ENCODE data around the gene DDX1.
"Not testable (repeated sequence)": the region's sequence is repeated elsewhere in the genome, so short reads cannot be mapped to it uniquely, and the experiment has no call there.

Gene DDX1

GRCh38 chr2:15610430-15610952 lies 18.8 kb downstream of the DDX1 start:
- no peaks in the 10 kb centered on the region for H3K9me2 ChIP-seq (replicated peaks; ENCODE audit: low read depth, low read length)

GRCh38 chr2:15612101-15612500 lies 20.4 kb downstream of the DDX1 start:
- not testable (repeated sequence) for H3K9ac ChIP-seq (ENCODE audit: low read depth, low read length, poor library complexity, severe bottlenecking); H3K4me1 ChIP-seq (ENCODE audit: insufficient read depth, low read length, poor library complexity, severe bottlenecking); H3K4me3 ChIP-seq (ENCODE audit: low read length, poor library complexity, severe bottlenecking); H2AFZ ChIP-seq (ENCODE audit: low read length); H3K27me3 ChIP-seq (ENCODE audit: insufficient read depth, low read length, poor library complexity, severe bottlenecking); H3K9me2 ChIP-seq (replicated peaks; ENCODE audit: low read depth, low read length); H3F3A ChIP-seq (ENCODE audit: low read depth); H3K4me2 ChIP-seq (ENCODE audit: low read depth, low read length, poor library complexity, severe bottlenecking); H3K79me2 ChIP-seq (ENCODE audit: insufficient read depth, low read length); H4K20me1 ChIP-seq (ENCODE audit: insufficient read depth, low read length, poor library complexity, severe bottlenecking); H3K9me3 ChIP-seq (ENCODE audit: insufficient read depth, low read depth, low read length)
- H3K36me3 ChIP-seq (ENCODE audit: insufficient read depth, low read length), result peaks cover 32% of the 10 kb centered on the region

More at GRCh38 chr2:15610430-15610952, 18.8 kb downstream of the DDX1 start:
- Histone ChIP-seq H3K36me3 (ENCODE audit: insufficient read depth, low read length) (peaks cover 48% of the 10 kb centered on the region), H3K9ac (ENCODE audit: low read depth, low read length, poor library complexity, severe bottlenecking) (no peak overlapping the region), H3K4me3 (ENCODE audit: low read length, poor library complexity, severe bottlenecking) (no peak overlapping the region), H4K20me1 (ENCODE audit: insufficient read depth, low read length, poor library complexity, severe bottlenecking) (no peaks in the 10 kb centered on the region), H3K27me3 (ENCODE audit: insufficient read depth, low read length, poor library complexity, severe bottlenecking) (no peaks in the 10 kb centered on the region), H2AFZ (ENCODE audit: low read length) (no peak overlapping the region), H3F3A (ENCODE audit: low read depth) (peaks cover 3% of the 10 kb centered on the region; the same call in 1 of the 2 replicates), H3K4me2 (ENCODE audit: low read depth, low read length, poor library complexity, severe bottlenecking) (no peak overlapping the region), H3K4me1 (ENCODE audit: insufficient read depth, low read length, poor library complexity, severe bottlenecking) (no peaks in the 10 kb centered on the region), H3K9me3 (ENCODE audit: insufficient read depth, low read depth, low read length) (no peaks in the 10 kb centered on the region), H3K79me2 (ENCODE audit: insufficient read depth, low read length) (no peaks in the 10 kb centered on the region)
- TF ChIP-seq EZH2phosphoT487 (IDR thresholded peaks at IDR 0.05; ENCODE audit: borderline replicate concordance), result no peak
- TF ChIP-seq, protein P1, sequence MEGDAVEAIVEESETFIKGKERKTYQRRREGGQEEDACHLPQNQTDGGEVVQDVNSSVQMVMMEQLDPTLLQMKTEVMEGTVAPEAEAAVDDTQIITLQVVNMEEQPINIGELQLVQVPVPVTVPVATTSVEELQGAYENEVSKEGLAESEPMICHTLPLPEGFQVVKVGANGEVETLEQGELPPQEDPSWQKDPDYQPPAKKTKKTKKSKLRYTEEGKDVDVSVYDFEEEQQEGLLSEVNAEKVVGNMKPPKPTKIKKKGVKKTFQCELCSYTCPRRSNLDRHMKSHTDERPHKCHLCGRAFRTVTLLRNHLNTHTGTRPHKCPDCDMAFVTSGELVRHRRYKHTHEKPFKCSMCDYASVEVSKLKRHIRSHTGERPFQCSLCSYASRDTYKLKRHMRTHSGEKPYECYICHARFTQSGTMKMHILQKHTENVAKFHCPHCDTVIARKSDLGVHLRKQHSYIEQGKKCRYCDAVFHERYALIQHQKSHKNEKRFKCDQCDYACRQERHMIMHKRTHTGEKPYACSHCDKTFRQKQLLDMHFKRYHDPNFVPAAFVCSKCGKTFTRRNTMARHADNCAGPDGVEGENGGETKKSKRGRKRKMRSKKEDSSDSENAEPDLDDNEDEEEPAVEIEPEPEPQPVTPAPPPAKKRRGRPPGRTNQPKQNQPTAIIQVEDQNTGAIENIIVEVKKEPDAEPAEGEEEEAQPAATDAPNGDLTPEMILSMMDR (conservative IDR thresholded peaks at IDR 0.05; ENCODE audit: low read length), result no peak

GRCh38 chr2:15613736-15614429 lies 22.2 kb downstream of the DDX1 start:
- Histone ChIP-seq H3K79me2 (ENCODE audit: insufficient read depth, low read length) (no peaks in the 10 kb centered on the region), H3K9me2 (replicated peaks; ENCODE audit: low read depth, low read length) (no peaks in the 10 kb centered on the region), H3K27me3 (ENCODE audit: insufficient read depth, low read length, poor library complexity, severe bottlenecking) (no peaks in the 10 kb centered on the region), H4K20me1 (ENCODE audit: insufficient read depth, low read length, poor library complexity, severe bottlenecking) (no peaks in the 10 kb centered on the region), H3K36me3 (ENCODE audit: insufficient read depth, low read length) (peaks cover 28% of the 10 kb centered on the region; the same call in 1 of the 2 replicates), H2AFZ (ENCODE audit: low read length) (no peak overlapping the region), H3K4me1 (ENCODE audit: insufficient read depth, low read length, poor library complexity, severe bottlenecking) (no peaks in the 10 kb centered on the region), H3K4me3 (ENCODE audit: low read length, poor library complexity, severe bottlenecking) (no peak overlapping the region), H3K9me3 (ENCODE audit: insufficient read depth, low read depth, low read length) (no peaks in the 10 kb centered on the region), H3F3A (ENCODE audit: low read depth) (peaks cover 3% of the 10 kb centered on the region; the same call in 1 of the 2 replicates), H3K4me2 (ENCODE audit: low read depth, low read length, poor library complexity, severe bottlenecking) (no peak overlapping the region), H3K9ac (ENCODE audit: low read depth, low read length, poor library complexity, severe bottlenecking) (no peak overlapping the region)
- TF ChIP-seq, protein P1 (conservative IDR thresholded peaks at IDR 0.05; ENCODE audit: low read length), result no peak
- TF ChIP-seq EZH2phosphoT487 (IDR thresholded peaks at IDR 0.05; ENCODE audit: borderline replicate concordance), result no peak

Data from Loucy (cell line).